GM19463 (cell line): Measurements from ENCODE around the gene NOX3.
"Not testable (repeated sequence)": the region's sequence is repeated elsewhere in the genome, so short reads cannot be mapped to it uniquely, and the experiment has no call there.

Experiments
- ATAC-seq: cut with Tn5 transposase; IDR thresholded peaks from one replicate; pipeline ENCODE4 v1.9.1; 2021; ENCODE audit warnings: mild to moderate bottlenecking, moderate library complexity; ENCODE audit not compliant: unreplicated experiment

NOX3 gene

DNA sequence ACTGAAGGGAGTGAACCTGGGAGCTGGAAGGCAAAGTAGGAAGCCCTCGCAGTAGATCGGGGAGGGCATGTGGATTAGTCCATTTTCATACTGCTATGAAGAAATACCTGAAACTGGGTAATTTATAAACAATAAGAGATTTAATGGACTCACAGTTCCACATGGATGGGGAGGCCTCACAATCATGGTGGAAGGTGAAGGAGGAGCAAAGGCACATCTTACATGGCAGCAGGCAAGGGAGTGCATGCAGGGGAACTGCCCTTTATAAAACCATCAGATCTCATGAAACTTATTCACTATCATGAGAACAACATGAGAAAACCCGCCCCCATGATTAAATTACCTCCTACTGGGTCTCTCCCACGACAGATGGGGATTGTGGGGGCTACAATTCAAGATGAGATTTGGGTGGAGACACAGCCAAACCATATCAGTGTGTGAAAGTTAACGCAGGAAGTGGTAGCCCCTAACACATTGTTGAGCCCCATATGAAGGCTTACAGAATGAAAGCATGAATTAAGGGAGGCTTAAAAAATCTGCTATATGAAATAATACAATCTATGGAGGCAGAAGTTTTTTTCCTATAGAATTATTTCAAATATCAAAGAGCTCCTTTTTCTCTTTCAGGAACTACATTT lies 15.5 kb upstream of the NOX3 start:
- ATAC-seq: not testable (repeated sequence)

DNA sequence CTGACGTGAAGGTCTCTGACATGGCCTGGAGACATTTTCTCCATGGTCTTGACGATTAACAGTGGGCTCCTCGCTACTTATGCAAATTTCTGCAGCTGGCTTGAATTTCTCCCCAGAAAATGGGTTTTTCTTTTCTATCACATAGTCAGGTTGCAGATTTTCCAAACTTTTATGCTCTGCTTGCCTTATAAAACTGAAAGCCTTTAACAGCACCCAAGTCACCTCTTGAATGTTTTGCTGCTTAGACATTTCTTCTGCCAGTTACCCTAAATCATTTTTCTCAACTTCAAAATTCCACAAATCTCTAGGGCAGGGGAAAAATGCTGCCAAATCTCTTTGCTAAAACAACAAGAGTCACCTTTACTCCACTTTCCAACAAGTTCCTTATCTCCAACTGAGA lies 12.9 kb upstream of the NOX3 start:
- not testable (repeated sequence) for ATAC-seq

DNA sequence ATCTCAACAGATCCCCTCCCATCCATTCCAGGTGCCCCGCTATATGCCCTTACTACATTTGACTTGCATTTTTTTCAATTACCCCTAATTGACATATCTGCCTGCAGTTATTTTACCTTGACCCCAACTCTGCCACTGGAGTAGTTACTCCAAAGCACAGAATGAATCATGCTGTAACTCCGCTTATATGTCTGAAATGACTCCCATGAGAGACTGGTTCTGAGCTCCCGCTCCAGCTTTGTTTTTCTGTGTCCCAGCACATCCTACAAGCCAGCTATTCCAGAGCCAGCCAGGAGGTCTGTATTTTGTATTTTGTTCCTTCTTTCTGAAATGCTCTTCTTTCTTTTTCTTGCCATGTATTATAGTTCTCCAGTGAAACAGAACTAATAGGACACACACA lies 10.9 kb upstream of the NOX3 start:
- no peak for ATAC-seq

DNA sequence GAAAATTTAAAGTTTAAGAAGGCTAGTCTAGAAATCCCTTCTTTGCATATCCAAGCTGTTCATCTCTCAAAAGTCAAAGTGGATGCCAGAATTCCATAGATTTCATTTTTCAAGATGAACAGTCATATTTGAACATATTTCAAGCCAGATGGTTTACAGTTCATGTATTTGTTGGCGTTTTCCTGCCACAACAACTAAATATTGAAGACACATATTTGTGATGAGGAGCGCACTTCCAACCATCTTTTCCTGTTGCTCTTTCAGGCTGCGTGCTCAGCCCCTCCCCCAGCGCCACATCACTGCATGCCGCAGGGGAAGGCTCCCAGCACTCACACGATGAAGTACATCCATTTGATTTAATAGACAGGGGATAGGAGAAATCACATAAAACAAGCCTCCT lies 5.9 kb upstream of the NOX3 start:
- no peak for ATAC-seq

DNA sequence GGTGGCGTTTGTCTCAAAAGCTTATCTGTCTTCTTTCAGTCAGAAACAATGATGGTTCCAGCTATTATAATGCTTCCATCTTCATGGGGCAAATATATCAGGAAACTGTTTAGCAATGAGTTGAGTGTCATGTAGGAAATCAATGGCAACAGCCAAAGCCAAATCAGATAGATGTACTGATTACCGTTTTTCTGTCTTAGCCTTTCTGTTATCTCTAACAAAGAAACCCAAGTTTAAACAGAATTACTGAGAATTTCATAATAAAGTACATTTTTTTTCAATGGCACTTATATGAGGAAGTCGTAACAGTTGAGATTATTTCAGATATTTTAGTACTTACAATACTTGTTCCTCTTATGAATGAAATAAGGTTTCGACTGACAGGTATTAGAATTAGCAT lies 1.2 kb downstream of the NOX3 start:
- ATAC-seq: no peak

DNA sequence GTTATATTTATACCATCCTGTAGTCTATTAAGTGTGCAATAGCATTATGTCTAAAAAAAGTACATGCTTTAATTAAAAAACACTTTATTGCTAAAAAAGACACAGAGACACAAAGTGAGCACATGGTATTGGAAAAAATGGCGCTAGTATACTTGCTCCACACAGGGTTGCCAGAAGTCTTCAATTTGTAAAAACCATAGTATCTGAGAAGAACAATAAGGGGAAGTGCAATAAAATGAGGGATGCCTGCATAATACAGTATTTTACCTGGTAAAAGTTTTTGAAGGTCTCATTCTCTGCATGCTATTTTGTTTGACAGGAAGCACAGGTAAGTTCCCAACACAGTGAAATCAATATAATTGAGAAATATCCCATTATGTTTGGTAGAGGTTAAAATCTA lies 1.6 kb downstream of the NOX3 start:
- no peak for ATAC-seq

DNA sequence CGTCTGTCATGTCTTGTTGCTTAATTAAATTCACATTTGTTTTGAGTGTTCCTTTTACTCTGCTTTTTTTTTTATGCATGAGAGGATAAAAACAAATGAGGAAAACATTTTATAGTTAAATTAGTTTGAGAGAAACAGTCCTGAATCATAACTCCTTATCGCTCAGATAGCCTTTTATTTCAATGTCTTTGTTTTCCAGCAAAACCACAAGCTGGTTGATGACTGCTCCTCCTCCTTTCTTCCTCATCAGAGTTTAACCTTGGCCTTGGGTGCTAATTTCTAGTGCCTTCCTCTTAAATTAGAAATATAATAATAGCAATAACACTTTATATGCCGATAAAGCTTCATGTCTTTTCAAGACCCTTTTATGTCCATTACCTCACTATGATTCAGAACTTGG lies 3.1 kb downstream of the NOX3 start:
- ATAC-seq: no peak

DNA sequence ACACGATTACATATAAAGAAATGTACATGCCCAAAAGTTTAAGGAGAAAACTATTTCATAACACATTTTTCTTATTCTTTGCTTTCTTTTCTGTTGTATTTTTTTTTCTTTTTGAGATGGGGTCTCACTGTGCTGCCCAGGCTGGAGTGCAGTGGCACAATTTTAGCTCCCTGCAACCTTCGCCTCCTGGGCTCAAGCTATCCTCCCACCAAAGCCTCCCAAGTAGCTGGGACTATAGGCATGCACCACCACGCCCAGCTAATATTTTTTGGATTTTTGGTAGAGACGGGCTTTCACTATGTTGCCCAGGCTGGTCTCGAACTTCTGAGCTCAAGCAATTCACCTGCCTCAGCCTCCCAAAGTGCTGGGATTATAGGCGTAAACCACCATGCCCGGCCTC lies 4.1 kb downstream of the NOX3 start:
- not testable (repeated sequence) for ATAC-seq

DNA sequence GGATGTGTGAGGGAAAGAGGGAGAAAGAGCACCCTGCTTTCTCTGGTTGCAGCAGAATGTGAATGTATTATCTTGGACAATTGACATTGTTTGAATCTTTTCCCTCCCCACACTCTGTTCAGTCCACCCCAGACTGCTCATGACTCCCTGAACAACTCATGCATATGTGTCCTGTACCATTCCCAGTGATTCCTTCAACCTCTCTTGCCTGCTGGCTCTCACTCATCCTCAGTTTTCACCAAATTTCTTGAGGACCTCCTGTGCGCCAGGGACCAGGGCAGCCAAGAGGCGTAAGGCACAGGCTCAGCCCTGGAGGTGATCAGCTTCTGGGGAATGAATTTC lies 5.4 kb downstream of the NOX3 start:
- ATAC-seq: no peak

DNA sequence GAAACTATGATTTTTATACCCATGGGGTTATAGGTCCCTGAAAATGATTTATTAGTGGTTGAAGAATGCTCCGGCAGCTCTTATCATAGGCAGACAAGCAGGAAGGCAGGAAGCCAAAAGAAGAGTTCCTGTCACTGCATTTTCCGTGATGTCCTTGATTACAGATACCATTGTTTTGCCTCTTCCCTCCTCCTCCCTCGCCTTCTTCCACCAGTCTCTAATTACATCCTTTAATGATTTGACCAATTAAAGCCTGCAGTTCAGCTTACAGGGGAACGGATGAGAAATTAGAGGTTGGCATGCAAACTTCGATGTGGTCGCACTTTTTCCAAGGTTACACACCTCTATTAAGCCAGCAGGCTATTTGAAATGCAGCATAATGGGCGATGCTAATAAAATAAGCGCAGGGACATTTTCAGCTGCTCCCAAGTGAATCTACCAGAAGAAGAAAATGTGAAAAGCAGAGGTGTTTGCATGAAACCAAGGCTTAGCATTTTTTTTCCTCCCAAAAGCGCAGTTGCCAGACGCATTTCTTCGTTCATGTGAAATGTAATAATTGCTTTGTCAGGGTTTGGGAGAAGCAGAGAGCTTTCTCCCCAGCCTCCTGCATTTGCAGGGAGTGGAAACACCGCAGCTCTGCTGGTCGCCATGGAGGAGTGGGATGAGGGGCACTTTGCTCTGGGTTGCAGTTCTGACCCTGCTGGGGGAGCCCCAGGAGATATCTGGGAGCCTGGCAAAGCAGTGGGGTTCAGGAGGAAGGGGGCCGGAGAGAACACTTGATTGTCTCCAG lies 6.0 kb downstream of the NOX3 start:
- no peak for ATAC-seq

DNA sequence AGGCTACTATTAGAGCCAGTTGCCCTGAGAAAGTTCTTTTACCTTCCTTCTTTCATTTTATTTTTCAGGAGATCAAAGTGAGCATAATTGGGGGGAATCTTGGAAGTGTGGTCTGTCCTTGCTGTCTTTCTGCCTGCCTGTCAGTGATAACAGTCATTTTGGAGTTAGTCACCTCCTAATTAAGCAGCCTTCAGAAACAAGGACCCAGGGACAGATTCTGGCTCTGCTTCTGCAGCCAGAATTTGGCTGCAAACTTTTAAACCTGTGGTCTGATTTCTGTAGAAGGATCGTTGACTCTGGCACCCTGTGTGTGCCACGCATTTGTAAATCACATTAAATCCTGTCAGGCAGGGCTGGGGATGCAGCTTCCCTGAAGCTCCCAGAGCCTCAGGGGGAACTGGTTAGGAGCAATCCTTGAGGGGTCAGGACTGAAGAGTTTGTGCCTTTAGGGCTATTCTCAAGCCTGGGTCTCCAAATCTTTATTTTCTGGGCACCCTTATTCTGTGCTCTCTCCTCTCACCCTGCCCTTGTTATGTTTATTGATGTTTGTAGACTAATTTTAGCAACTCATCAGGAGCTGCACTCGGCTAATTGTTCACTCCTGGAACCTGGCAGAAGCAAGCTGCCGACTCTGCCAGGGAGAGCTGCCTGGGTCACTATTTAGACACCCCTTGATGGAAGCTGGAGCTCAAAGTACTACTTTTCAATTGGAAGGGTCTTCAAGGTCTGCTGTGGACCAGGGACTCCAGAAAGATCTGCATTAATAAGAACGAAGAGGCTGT lies 6.8 kb downstream of the NOX3 start:
- no peak for ATAC-seq

DNA sequence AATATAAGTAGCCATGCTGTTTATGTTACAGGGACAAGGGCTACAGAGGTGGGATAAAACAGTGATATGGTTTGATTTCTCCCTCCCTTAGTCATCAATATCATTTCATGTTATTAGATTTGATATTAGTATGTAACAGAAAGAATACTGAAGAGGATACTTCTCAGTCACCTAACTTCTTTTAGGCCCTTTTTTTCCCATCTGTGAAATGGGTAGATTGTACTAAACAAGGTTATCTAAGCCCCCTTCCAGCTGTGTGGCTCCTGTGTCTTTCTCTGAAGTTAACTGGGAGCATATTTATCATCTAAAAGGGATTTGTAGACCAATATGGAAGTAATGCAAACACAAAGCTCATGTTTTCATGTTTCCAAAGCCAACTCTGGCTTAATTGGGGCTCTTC lies 7.7 kb downstream of the NOX3 start:
- ATAC-seq: no peak

DNA sequence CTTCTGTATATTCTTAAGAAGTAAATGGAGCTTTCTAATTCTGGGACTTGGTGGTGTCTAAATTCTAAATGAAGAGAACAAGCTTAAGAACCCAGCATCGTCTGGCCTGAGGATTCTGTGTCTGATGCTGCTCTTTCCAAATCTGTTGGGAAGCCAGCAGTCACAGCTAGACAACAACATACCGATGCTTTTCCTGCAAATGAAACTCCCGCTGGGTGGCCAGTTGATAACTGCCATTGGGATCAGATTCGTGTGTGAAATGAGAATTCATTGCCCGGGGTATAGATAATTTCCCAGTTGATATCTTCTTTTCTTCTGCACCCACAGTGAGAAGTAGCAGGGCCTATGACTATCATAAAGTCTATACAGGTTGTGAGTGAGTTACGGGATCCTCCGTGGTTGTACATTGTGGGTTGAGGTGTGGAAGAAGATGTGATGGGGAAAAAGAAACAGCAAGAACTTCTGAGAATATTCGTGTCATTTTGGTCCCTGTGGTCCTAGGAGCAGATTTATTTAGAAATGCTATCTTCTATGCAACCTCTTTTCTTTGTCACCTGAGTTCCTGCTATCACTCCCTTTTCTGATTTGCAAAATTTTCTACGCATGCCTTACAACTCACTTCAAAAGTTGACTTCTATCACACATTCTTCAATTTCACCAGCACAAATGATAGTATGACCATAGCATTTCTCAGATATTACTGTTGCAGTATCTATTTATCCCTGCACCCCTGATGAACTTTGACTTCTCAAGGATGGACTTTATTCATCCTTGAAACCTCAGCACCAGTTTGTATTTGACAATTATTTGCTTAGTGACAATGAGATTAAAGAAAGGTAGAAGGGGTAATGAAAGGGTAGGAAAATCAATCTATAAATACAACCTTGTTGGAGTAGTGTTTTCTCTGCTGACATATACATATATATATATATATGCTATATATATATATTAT lies 10.4 kb downstream of the NOX3 start:
- no peak for ATAC-seq

DNA sequence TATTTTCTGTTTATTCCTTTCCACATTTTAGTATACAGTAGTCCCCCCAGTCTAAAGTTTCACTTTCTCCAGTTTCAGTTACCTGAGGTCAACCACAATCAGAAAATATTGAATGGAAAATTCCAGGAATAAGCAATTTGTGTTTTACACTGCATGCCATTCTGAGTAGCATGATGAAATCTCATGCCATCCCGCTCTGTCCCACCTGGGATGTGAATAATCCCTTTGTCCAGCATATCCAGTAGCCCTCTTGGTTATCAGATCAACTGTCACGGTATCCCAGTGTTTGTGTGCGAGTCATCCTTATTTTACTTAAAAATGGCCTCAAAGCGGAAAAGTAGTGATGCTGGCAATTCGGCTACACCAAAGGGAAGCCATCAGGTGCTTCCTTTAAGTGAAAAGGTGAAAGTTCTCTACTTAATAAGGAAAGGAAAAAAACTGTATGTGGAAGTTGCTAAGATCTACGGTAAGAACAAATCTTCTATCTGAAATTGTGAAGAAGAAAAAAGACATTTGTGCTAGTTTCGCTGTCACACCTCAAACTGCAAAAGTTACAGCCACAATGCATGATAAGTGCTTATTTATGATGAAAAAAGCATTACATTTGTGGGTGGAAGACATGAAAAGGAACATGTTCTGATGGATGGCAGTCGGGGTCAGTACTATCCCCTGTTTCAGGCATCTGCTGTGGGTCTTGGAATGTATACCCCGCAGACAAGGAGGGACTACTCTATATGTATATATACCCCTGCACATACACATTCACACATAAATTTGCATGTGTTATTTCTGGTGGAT lies 11.3 kb downstream of the NOX3 start:
- no peak for ATAC-seq

DNA sequence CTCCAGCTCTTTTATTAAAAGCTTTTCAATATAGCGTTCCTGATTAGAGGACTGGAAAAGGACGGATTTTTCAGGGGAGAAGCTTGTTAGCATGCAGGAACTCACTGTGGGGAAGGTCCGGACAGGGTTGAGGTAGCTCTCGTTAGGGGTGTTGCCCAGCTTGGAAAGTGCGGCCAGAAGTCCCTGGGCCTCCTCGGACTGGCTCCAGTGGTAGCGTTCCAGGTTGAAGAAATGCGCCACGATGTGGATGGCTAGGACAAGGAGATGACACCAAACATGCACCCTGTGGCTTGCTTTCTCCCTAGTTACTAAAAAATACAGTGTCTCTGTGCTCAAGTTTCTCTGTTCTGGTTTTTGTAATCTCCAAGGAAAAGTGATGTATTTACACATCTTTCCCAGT lies 12.5 kb downstream of the NOX3 start:
- no peak for ATAC-seq

DNA sequence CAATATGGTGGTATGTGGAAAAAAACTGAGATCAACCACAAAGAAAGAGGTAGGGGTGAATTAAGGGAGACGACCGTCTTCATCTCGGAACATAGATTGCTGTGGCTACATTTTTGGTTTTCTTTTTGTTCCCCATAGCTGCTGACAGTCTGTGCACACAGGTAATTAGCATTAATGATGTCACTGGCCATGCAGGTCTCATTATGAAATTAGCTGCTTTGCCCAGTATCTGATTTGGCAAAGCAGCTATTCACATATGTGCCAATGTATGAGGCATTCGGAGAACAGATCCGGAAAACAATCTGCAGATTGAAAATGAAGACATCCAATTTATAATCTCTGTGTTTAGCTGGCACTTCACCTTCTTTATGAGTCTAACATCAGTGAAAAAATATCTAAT lies 13.1 kb downstream of the NOX3 start:
- ATAC-seq: no peak

DNA sequence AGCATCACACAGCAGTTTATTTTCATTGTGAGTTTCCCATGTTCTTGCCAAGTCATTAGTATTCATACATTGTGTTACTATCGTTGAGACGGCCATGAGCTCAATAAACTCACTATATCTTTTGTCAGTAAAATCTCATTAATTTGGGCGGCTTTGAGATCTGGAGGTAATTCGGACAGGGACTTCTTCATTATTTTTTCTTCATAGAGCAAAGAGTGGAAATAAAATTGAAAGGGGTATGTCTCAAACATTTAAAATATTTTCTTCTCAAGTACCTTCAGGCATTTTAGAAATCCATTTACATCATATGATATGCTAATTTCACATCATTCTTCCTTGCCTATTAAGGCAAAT lies 14.6 kb downstream of the NOX3 start:
- ATAC-seq: no peak

DNA sequence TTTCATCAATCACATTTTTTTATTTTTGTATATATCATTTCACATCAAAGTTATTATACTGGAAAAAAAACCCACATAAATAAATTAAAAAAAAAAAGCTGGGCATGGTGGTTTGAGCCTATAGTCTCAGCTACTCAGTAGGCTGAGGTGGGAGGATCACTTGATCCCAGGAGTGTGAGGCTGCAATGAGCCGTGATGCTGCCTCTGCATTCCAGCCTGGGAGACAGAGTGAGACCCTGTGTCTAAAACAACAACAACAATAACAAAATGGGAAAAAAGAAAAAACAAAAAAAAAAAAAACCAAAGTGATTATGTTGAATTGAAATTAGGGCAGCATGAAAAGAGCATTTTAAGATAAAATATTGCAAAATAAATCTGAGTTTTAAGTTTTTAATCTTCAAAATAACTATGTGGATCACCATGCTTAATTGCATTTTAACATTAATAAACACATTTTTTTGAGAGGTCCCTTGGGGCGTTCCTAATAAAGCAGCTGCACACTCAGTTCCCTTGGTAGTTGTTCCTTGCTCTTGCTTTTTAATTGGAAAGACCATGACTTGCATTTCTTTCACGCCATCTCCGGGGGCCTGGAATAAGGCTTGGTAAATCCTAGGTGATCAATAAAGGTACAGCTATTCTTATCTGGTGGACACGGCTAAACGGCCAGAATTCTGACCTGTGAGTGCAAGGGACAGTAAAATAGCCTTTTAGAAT lies 15.1 kb downstream of the NOX3 start:
- no peak for ATAC-seq

DNA sequence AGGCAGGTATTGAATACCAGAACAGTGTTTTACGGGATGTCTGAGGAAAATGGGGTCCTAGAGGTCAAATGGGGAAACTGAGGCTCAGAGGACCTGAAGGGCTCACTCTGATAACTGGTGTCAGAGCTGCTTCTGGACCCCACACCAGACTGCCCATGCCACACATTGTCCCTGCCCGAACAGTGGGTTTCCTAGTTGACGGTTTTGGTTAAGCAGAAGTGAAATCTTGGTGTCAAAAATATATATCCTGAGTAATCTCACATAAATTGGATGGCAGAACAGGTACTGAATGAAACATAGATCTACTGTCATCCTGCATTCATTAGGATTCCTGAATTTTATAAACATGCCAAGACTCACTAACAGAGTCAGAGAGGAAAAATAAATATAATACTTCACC lies 16.3 kb downstream of the NOX3 start:
- peak; percentile 68 for ATAC-seq
